OCI-LY3 (cell line): ENCODE measurements around the gene BRF1.
A peak's percentile ranks its signal among the peaks of the same experiment; 100 is the strongest.

ENCODE experiments used
- H2AFZ ChIP-seq: fragments of 200-600, 300-600 bp; shearing (Covaris generic); 2 replicates; pipeline ENCODE4 v1.6.0; 2014; ENCODE audit warnings: antibody characterized with exemption, low read depth, low read length
- H3K27ac ChIP-seq: fragments of 200-600, 300-600 bp; sonication (generic); 2 replicates; pipeline ENCODE4 v1.5.1; 2014; ENCODE audit warnings: mild to moderate bottlenecking, low read length, moderate library complexity, mixed read lengths
- H3K27me3 ChIP-seq: fragments of 200-600, 300-600 bp; sonication (generic); 2 replicates; pipeline ENCODE4 v1.6.1; 2014; ENCODE audit warnings: low read depth, low read length, mixed read lengths
- H3K36me3 ChIP-seq: fragments of 200-600, 300-600 bp; sonication (generic); replicated peaks from 2 replicates; pipeline ENCODE3; 2014; ENCODE audit warnings: low read depth, low read length, mixed read lengths
- H3K4me1 ChIP-seq: fragments of 300-600, 200-600 bp; sonication (generic); 2 replicates; pipeline ENCODE4 v1.6.1; 2014; ENCODE audit warnings: low read length, mixed read lengths
- H3K4me2 ChIP-seq: fragments of 200-600, 300-600 bp; sonication (generic); 2 replicates; pipeline ENCODE4 v1.6.1; 2014; ENCODE audit warnings: low read length, mixed read lengths
- H3K4me3 ChIP-seq: fragments of 300-600, 200-600 bp; sonication (generic); 2 replicates; pipeline ENCODE4 v1.5.1; 2014; ENCODE audit warnings: antibody characterized with exemption, mild to moderate bottlenecking, low read length, moderate library complexity
- H3K79me2 ChIP-seq: fragments of 300-600, 200-600 bp; shearing (Covaris generic); 2 replicates; pipeline ENCODE4 v1.6.1; 2014; ENCODE audit warnings: mild to moderate bottlenecking, low read length, mixed read lengths
- H3K9ac ChIP-seq: fragments of 300-600, 200-600 bp; shearing (Covaris generic); 2 replicates; pipeline ENCODE4 v1.6.0; 2014; ENCODE audit warnings: mild to moderate bottlenecking, low read length, moderate library complexity
- H3K9me3 ChIP-seq: fragments of 200-600, 300-600 bp; shearing (Covaris generic); 2 replicates; pipeline ENCODE4 v1.6.1; 2014; ENCODE audit warnings: low read length, mixed read lengths; ENCODE audit not compliant: insufficient read depth
- H4K20me1 ChIP-seq: fragments of 200-600, 300-600 bp; sonication (generic); 2 replicates; pipeline ENCODE4 v1.6.1; 2016; ENCODE audit warnings: low read length, mixed read lengths; ENCODE audit not compliant: insufficient read depth
- EZH2phosphoT487 ChIP-seq: fragments of 200-600 bp; shearing (Covaris generic); IDR thresholded peaks from 2 replicates; pipeline ENCODE4 v1.6.1; 2018; ENCODE audit warnings: antibody characterized with exemption, mixed run types, low read depth
- TF ChIP-seq, protein P1 (sequence below): fragments of 200-600, 300-600 bp; sonication (generic); IDR thresholded peaks from 2 replicates; pipeline ENCODE4 v1.5.1; 2014; ENCODE audit warnings: antibody characterized with exemption, low read length, low read depth

The BRF1 gene

DNA sequence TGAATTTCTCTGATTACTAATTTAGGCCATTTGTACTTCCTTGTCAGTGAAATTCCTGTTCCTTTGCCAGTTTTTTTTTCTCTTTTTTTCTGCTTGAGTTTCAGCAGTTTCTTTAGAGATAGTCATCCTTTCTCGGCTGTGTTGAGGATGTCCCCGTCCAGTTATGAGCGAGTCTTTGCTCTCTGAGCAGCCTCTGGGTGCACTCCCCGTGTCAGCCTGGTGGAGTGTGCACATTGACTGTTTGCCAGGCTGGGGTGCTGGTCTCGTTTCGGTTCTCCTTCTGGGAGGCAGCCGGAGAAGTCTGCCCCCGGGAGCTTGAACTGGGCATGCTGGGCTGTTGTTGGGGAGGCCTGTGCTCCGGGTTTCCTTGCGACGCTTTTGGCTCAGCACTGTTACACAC, 16.7 kb upstream of the BRF1 start:
- H3K27ac ChIP-seq: no peak overlapping the region
- H3K4me3 ChIP-seq: no peak overlapping the region
- peaks cover 29% of the 10 kb centered on the region for H3K4me1 ChIP-seq
- no peaks in the 10 kb centered on the region for H3K9me3 ChIP-seq
- no peak overlapping the region for H3K9ac ChIP-seq
- no peaks in the 10 kb centered on the region for H3K27me3 ChIP-seq
- TF ChIP-seq, protein P1, sequence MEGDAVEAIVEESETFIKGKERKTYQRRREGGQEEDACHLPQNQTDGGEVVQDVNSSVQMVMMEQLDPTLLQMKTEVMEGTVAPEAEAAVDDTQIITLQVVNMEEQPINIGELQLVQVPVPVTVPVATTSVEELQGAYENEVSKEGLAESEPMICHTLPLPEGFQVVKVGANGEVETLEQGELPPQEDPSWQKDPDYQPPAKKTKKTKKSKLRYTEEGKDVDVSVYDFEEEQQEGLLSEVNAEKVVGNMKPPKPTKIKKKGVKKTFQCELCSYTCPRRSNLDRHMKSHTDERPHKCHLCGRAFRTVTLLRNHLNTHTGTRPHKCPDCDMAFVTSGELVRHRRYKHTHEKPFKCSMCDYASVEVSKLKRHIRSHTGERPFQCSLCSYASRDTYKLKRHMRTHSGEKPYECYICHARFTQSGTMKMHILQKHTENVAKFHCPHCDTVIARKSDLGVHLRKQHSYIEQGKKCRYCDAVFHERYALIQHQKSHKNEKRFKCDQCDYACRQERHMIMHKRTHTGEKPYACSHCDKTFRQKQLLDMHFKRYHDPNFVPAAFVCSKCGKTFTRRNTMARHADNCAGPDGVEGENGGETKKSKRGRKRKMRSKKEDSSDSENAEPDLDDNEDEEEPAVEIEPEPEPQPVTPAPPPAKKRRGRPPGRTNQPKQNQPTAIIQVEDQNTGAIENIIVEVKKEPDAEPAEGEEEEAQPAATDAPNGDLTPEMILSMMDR: no peak
- no peak for TF ChIP-seq EZH2phosphoT487
- peak overlapping the region; percentile 24; the same call in 1 of the 2 replicates for H3K4me2 ChIP-seq
- H3K79me2 ChIP-seq: peaks cover 31% of the 10 kb centered on the region
- H4K20me1 ChIP-seq: no peaks in the 10 kb centered on the region; the same call in 1 of the 2 replicates
- H2AFZ ChIP-seq: no peak overlapping the region
- no peaks in the 10 kb centered on the region for H3K36me3 ChIP-seq

DNA sequence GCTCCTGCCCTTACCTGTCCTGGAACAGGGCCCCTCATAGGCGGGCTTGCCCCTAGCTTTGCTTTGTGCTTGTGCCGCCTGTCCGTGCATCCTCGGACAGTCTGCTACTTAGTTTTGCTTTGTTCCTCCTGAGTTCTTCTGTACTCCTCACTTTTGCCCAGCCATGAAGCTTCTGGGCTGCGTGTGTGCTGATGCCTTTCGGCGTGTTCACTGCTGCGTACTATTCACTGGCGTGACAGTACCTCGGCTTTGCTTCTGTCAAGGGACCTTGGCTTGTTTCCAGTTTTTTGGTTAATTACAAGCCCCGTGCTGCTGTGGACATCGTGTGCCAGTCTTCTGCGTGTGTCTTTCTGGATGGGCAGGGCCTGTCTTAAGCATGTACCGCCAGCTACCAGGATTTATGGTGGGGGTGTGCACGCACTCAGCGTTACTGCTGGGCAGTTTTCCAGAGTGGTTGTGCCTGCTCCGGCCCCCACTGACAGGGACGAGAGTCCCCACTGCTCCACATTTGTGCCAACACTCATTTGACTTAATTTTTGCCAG, 16.2 kb upstream of the BRF1 start:
- Histone ChIP-seq H3K9me3 (no peaks in the 10 kb centered on the region), H3K4me3 (no peak overlapping the region), H3K4me2 (peak overlapping the region; percentile 24; the same call in 1 of the 2 replicates), H3K27me3 (no peaks in the 10 kb centered on the region), H3K27ac (no peak overlapping the region), H3K9ac (no peak overlapping the region), H2AFZ (no peak overlapping the region), H3K79me2 (peaks cover 31% of the 10 kb centered on the region), H4K20me1 (no peaks in the 10 kb centered on the region; the same call in 1 of the 2 replicates), H3K36me3 (no peaks in the 10 kb centered on the region), H3K4me1 (peaks cover 29% of the 10 kb centered on the region)
- TF ChIP-seq EZH2phosphoT487: no peak

DNA sequence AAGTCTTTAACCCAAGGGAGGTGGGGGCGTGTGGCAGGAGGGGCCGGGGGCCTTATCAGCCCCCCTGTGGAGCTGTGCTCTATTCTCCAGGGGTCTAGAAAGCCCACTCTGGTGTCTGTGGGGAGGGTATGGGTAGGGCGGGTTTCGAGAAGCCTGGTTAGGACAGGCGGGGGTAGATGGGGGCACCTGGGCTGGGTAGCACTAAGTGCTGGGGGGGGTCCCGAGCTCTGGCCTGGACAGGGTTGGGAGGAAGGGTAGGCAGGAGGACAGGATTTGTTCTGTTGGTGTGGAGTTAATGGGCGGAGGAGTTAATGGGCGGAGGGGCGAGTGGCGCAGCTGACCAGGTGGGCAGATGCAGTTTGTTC, 15.8 kb upstream of the BRF1 start:
- Histone ChIP-seq H3K9ac (no peak overlapping the region), H3K4me3 (no peak overlapping the region), H3K4me2 (peak overlapping the region; percentile 92; the same call in 1 of the 2 replicates), H4K20me1 (no peaks in the 10 kb centered on the region; the same call in 1 of the 2 replicates), H2AFZ (no peak overlapping the region), H3K27me3 (no peaks in the 10 kb centered on the region), H3K27ac (no peak overlapping the region), H3K9me3 (no peaks in the 10 kb centered on the region), H3K4me1 (peaks cover 29% of the 10 kb centered on the region), H3K36me3 (no peaks in the 10 kb centered on the region), H3K79me2 (peaks cover 31% of the 10 kb centered on the region)
- TF ChIP-seq, protein P1: no peak
- TF ChIP-seq EZH2phosphoT487: no peak

DNA sequence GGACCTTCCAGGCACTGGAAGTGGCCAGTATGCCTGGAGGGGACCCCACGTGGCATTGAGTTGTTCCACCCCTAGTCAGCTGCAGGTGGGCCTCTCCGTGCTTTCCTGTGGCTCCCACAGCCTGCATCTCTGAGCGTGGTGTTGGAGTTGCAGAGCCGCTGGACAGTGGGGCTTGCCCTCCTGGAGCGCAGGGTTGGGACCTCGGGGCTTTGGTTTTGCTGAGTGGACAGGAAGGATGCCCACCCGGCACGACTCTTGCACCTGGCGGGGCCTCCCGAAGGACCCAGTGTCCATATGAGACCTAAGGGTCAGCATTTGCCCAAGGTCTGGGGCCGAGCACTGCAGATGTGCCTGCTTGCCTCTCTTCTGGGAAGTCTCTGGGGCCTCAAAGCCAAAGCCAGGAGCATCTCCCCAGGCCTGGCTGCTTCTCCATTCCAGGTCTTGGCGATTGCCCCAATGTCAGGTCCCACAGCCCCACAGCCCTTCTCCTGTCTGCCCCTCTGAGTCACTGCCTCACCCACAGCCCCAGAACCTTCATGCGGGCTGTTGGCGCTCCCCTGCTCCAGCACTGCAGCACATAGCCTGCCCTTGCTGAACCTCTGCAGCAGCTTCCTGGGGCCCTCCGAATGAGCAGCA, 15.3 kb upstream of the BRF1 start:
- H3K4me2 ChIP-seq: peak overlapping the region; percentile 92
- no peak overlapping the region for H3K27ac ChIP-seq
- no peaks in the 10 kb centered on the region; the same call in 1 of the 2 replicates for H4K20me1 ChIP-seq
- H3K4me1 ChIP-seq: peaks cover 29% of the 10 kb centered on the region
- no peaks in the 10 kb centered on the region for H3K36me3 ChIP-seq
- TF ChIP-seq EZH2phosphoT487: no peak
- TF ChIP-seq, protein P1: no peak
- H2AFZ ChIP-seq: no peak overlapping the region
- H3K9me3 ChIP-seq: no peaks in the 10 kb centered on the region
- H3K4me3 ChIP-seq: peak overlapping the region; percentile 80
- no peak overlapping the region for H3K9ac ChIP-seq
- H3K79me2 ChIP-seq: peaks cover 28% of the 10 kb centered on the region
- H3K27me3 ChIP-seq: no peaks in the 10 kb centered on the region
